A673 (cell line): ENCODE measurements around the gene MTR.

Experiments used
- CTCF ChIP-seq: fragments of 300-800, 200-600 bp; sonication (generic); conservative IDR thresholded peaks from 2 replicates; pipeline ENCODE4 v1.5.1; 2017; ENCODE audit warnings: low read depth, mild to moderate bottlenecking, antibody characterized with exemption, low read length, moderate library complexity, mixed read lengths
- EZH2 ChIP-seq: fragments of 200-600 bp; sonication (generic); IDR thresholded peaks from 2 replicates; pipeline ENCODE4 v1.6.1; 2017; ENCODE audit warnings: borderline replicate concordance, low read depth, mild to moderate bottlenecking, mixed read lengths, antibody characterized with exemption, low read length; ENCODE audit not compliant: poor library complexity, severe bottlenecking

GRCh38 chr1:236951672-236952071, 156.6 kb downstream of the MTR start:
- no peak for TF ChIP-seq CTCF
- no peak for TF ChIP-seq EZH2
